PC-3 (cell line): ENCODE data around the gene UBL7.

Experiments used
- EZH2 ChIP-seq: fragments of 300-600 bp; sonication (generic); IDR thresholded peaks from one replicate; pipeline ENCODE4 v1.6.1; 2017; ENCODE audit warnings: antibody characterized with exemption, mild to moderate bottlenecking, low read length; ENCODE audit not compliant: unreplicated experiment
- TF ChIP-seq, protein P1 (sequence below): fragments of 300-600 bp; sonication (generic); conservative IDR thresholded peaks from 2 replicates; pipeline ENCODE4 v1.5.1; 2017; ENCODE audit warnings: antibody characterized with exemption, low read depth, mild to moderate bottlenecking, low read length

DNA sequence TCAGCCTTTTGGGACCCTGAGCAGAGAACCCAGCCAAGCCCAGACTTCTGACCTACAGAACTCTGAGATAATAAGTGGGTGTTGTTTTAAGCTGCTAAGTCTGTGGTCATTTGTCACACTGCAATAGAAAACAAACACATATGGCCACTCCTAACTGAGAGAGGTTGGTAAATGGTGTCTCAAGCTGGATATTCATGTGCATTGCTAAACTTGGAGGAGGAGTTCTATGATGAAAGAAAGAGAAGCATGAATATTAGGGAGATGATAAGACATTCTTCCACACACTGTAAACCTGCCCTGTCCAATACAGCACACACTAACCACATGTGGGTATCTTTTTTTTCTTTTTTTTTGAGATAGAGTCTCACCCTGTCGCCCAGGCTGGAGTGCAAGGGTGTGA lies 27.8 kb upstream of the UBL7 start:
- TF ChIP-seq, protein P1, sequence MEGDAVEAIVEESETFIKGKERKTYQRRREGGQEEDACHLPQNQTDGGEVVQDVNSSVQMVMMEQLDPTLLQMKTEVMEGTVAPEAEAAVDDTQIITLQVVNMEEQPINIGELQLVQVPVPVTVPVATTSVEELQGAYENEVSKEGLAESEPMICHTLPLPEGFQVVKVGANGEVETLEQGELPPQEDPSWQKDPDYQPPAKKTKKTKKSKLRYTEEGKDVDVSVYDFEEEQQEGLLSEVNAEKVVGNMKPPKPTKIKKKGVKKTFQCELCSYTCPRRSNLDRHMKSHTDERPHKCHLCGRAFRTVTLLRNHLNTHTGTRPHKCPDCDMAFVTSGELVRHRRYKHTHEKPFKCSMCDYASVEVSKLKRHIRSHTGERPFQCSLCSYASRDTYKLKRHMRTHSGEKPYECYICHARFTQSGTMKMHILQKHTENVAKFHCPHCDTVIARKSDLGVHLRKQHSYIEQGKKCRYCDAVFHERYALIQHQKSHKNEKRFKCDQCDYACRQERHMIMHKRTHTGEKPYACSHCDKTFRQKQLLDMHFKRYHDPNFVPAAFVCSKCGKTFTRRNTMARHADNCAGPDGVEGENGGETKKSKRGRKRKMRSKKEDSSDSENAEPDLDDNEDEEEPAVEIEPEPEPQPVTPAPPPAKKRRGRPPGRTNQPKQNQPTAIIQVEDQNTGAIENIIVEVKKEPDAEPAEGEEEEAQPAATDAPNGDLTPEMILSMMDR, result no peak
- no peak for TF ChIP-seq EZH2
